NCI-H345 (cell line): ENCODE measurements around the gene CYTH4.
"Not testable (repeated sequence)": the region's sequence is repeated elsewhere in the genome, so short reads cannot be mapped to it uniquely, and the experiment has no call there.

Experiments used
- DNase-seq: peaks from one replicate; lab custom pipeline; 2025; lab: John Stamatoyannopoulos, UW

CYTH4 gene

GRCh38 chr22:37310815-37311595 is 28.7 kb downstream of the CYTH4 start:
- no peak for DNase-seq

GRCh38 chr22:37311761-37312312 is 29.5 kb downstream of the CYTH4 start:
- DNase-seq = no peak

- no peak for DNase-seq
Measured at GRCh38 chr22:37312549-37313183, 30.4 kb downstream of the CYTH4 start.

- DNase-seq = no peak
Measured at GRCh38 chr22:37313376-37314314, 31.3 kb downstream of the CYTH4 start.

GRCh38 chr22:37314315-37315074 is 32.2 kb downstream of the CYTH4 start:
- DNase-seq = no peak

- no peak for DNase-seq
Measured at GRCh38 chr22:37316405-37316804, 34.1 kb downstream of the CYTH4 start.

GRCh38 chr22:37316875-37317371 is 34.6 kb downstream of the CYTH4 start:
- peak; percentile 57 for DNase-seq

GRCh38 chr22:37317698-37318210 is 35.4 kb downstream of the CYTH4 start:
- DNase-seq = no peak

GRCh38 chr22:37318364-37319109 is 36.2 kb downstream of the CYTH4 start:
- no peak for DNase-seq

GRCh38 chr22:37319469-37319868 is 37.2 kb downstream of the CYTH4 start:
- DNase-seq = no peak

- DNase-seq = no peak
Measured at GRCh38 chr22:37320726-37321677, 38.7 kb downstream of the CYTH4 start.

GRCh38 chr22:37324340-37325038 is 42.2 kb downstream of the CYTH4 start:
- DNase-seq = no peak

GRCh38 chr22:37325039-37325395 is 42.7 kb downstream of the CYTH4 start:
- DNase-seq = no peak

- no peak for DNase-seq
Measured at GRCh38 chr22:37326726-37327125, 44.4 kb downstream of the CYTH4 start.

- no peak for DNase-seq
Measured at GRCh38 chr22:37328017-37328416, 45.7 kb downstream of the CYTH4 start.

GRCh38 chr22:37328538-37329237 is 46.4 kb downstream of the CYTH4 start:
- DNase-seq = not testable (repeated sequence)

GRCh38 chr22:37329238-37330140 is 47.2 kb downstream of the CYTH4 start:
- no peak for DNase-seq
